KG1 (cell line): ENCODE results near the gene CLRN3.

Source experiments
- DNase-seq: peaks from one replicate; lab custom pipeline; 2025; lab: John Stamatoyannopoulos, UW

The CLRN3 gene

GRCh38 chr10:127845756-127846155, 47.0 kb downstream of the CLRN3 start:
- DNase-seq, result no peak

GRCh38 chr10:127840884-127841283, 51.9 kb downstream of the CLRN3 start:
- no peak for DNase-seq

DNA sequence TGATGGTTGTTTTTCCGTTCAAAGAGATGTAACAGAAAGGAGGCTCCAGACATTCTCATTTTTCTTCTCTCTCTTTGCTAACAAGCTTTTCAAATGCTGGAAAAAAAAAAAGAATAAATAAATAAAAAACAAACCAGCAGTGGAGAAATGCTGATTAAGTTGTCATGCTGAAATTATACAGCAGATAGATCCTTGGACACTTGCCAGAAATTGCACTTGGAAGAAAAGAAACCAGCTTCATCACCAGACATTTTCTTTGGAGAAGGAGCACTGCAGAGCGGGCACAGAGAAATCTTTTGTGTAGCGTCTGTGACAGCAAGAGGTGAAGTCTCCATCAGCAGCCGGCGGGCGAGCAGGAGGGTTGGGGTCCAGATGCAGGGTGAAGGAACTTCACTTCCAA, 55.8 kb downstream of the CLRN3 start:
- no peak for DNase-seq

GRCh38 chr10:127836176-127836575, 56.6 kb downstream of the CLRN3 start:
- no peak for DNase-seq

DNA sequence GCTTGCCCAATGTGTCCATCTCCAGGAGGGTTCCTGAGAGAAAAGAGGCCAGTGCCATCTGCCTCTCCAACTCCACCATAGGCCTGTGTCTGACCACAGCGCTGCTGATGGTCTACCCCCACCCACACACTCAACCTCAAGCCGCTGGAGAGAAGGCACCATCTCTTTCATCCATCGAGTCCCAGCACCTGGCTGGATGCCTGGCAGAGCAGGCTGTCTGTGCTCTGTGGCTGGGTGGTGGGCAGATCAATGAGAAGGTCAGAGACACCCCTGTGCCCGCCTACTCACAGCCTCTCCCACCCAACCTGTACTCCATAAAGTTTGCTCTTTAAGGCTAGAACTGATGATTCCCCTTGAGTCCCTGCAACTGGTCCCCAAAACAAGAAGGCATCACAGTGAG, 58.0 kb downstream of the CLRN3 start:
- no peak for DNase-seq

GRCh38 chr10:127834221-127834620, 58.5 kb downstream of the CLRN3 start:
- DNase-seq, result no peak

DNA sequence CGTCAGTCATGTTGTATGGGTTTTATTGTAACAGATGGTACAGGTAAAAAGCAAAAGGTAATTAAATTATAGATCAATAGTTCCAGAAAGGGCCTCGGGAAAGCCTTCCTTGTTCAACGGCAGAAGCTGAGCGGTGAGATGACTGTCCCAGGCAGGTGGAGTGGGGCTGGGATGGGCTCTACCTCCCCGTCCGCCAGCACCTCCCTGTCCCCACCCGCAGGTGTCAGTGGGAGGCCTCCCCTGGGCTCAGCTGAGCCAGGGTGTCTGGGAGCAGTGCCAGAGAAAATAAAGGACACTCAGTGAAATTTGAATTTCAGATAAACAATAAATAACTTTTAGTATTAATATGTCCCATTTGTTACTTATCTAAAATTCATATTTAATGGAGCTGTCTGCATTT, 58.9 kb downstream of the CLRN3 start:
- no peak for DNase-seq

DNA sequence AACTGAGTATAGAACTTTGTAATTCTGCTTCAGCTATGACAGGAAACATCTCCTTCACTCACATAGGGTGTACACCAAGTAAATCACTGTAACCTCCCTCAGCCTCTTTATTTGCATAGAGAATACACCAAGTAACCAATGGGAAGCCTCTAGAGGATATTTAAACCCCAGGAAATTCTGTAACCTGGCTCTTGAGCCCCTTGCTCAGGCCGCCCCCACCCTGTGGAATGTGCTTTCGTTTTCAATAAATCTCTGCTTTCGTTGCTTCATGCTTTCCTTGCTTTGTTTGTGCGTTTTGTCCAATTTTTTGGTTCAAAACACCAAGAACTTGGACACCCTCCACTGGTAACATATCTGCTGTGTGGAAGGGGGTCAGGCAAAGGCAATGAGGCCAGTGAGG, 60.2 kb downstream of the CLRN3 start:
- DNase-seq, result no peak

DNA sequence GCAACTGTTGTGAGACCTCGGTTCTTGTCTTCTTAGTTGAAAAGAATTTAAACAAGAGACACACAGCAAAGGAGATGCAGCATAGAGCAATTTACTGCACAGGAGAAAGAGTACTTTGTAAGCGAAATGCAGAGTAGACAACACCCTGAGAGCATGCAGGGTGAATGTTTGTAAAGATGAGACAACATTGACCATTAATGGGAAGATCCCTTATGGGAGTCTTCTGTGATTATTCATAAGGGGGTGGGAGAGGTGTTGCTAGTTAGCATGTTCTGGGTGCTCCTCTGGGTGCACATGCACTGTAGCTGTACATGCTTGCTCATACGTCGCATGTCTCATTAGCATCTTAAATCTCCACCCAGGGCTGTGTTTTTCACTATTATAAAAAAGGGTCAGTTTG, 62.3 kb downstream of the CLRN3 start:
- no peak for DNase-seq
